CD4-positive, alpha-beta memory T cell (primary cell): ENCODE measurements around the gene ZNF665. TPM values are rescaled to one million over a fixed set of nuclear protein-coding genes. Genes with fewer than 3 reads are reported as not detected.
"Not testable (repeated sequence)": the region's sequence is repeated elsewhere in the genome, so short reads cannot be mapped to it uniquely, and the experiment has no call there.

Experiments used
- CTCF ChIA-PET: fragments of 350-600 bp; sonication (Branson Sonifier 250); formaldehyde crosslinking; loops from one replicate; lab custom pipeline; 2021; ENCODE audit warnings: inconsistent platforms; ENCODE audit not compliant: partially characterized antibody; lab: Charles Lee
- POLR2A ChIA-PET: fragments of 350-600 bp; sonication (Branson Sonifier 250); formaldehyde crosslinking; loops from one replicate; lab custom pipeline; 2021; ENCODE audit not compliant: partially characterized antibody; lab: Charles Lee
- DNase-seq, 5 donors: peaks; one replicate each; pipeline versions ENCODE4 v3.0.0 to v3.0.0-alpha.2; 2020 to 2022; ENCODE audit warnings: mixed read lengths in 1 of 5
- H3K27ac ChIP-seq: one replicate; pipeline ENCODE4 v1.7.0; 2013; ENCODE audit warnings: low read depth, low read length
- H3K27me3 ChIP-seq: 2 replicates; pipeline ENCODE4 v1.7.0; 2013; ENCODE audit warnings: mild to moderate bottlenecking, low read length, moderate library complexity; ENCODE audit not compliant: insufficient read depth
- H3K36me3 ChIP-seq: 2 replicates; pipeline ENCODE4 v1.7.0; 2013; ENCODE audit warnings: mild to moderate bottlenecking, low read length, moderate library complexity; ENCODE audit not compliant: insufficient read depth
- H3K4me1 ChIP-seq: 2 replicates; pipeline ENCODE4 v1.7.0; 2013; ENCODE audit warnings: mild to moderate bottlenecking, low read length, moderate library complexity; ENCODE audit not compliant: insufficient read depth
- H3K4me3 ChIP-seq, 2 donors: one replicate each; pipeline ENCODE4 v1.7.0; 2013; ENCODE audit warnings: low read length in 2 of 2, mild to moderate bottlenecking in 1 of 2
- H3K9me3 ChIP-seq, 2 donors: one replicate each; pipeline ENCODE4 v1.7.0; 2013; ENCODE audit warnings: low read length in 2 of 2, control low read depth in 1 of 2; ENCODE audit not compliant: control insufficient read depth in 1 of 2
- H3K27ac Mint-ChIP-seq, 7 donors: one replicate each; pipeline ENCODE4 v1.8.0; 2020 to 2021; ENCODE audit warnings: mixed read lengths in 7 of 7, mild to moderate bottlenecking in 6 of 7, inconsistent platforms in 3 of 7, moderate library complexity in 3 of 7
- H3K27me3 Mint-ChIP-seq, 2 donors: one replicate each; pipeline ENCODE4 v1.8.0; 2020 to 2021; ENCODE audit warnings: mixed read lengths in 2 of 2
- H3K36me3 Mint-ChIP-seq, 2 donors: one replicate each; pipeline ENCODE4 v1.8.0; 2020 to 2021; ENCODE audit warnings: mixed read lengths in 2 of 2, inconsistent platforms in 1 of 2, mild to moderate bottlenecking in 1 of 2
- H3K4me1 Mint-ChIP-seq, 4 donors: one replicate each; pipeline ENCODE4 v1.8.0; 2020 to 2021; ENCODE audit warnings: mixed read lengths in 4 of 4, mild to moderate bottlenecking in 1 of 4
- H3K4me3 Mint-ChIP-seq, 8 donors: one replicate each; pipeline ENCODE4 v1.8.0; 2020 to 2021; ENCODE audit warnings: mixed read lengths in 8 of 8, mild to moderate bottlenecking in 7 of 8, moderate library complexity in 6 of 8, inconsistent platforms in 3 of 8
- H3K9me3 Mint-ChIP-seq, 8 donors: one replicate each; pipeline ENCODE4 v1.8.0; 2020 to 2021; ENCODE audit warnings: mixed read lengths in 8 of 8, mild to moderate bottlenecking in 5 of 8, inconsistent platforms in 3 of 8, moderate library complexity in 1 of 8
- intact Hi-C: fragments of 100-400 bp; cut with micrococcal nuclease; formaldehyde crosslinking; loops from one replicate; pipeline ENCODE4 v1.15.1; 2023
- polyA plus RNA-seq, 2 donors: library from polyadenylated mRNA; unstranded; fragments of 300-500 nt; fragmentation: Illumina TruSeq; gene quantifications; one replicate each; pipeline ENCODE4 v1.2.3, GENCODE V29; 2021
- total RNA-seq, 2 experiments: library from RNA; stranded (reverse); gene quantifications; one replicate each; pipeline ENCODE4 v1.2.3, GENCODE V29; 2021

Gene ZNF665
- total and polyA plus RNA-seq, 4 experiments from 2014 or later = 6.6 to 8.7 (median 7.4) TPM

DNA sequence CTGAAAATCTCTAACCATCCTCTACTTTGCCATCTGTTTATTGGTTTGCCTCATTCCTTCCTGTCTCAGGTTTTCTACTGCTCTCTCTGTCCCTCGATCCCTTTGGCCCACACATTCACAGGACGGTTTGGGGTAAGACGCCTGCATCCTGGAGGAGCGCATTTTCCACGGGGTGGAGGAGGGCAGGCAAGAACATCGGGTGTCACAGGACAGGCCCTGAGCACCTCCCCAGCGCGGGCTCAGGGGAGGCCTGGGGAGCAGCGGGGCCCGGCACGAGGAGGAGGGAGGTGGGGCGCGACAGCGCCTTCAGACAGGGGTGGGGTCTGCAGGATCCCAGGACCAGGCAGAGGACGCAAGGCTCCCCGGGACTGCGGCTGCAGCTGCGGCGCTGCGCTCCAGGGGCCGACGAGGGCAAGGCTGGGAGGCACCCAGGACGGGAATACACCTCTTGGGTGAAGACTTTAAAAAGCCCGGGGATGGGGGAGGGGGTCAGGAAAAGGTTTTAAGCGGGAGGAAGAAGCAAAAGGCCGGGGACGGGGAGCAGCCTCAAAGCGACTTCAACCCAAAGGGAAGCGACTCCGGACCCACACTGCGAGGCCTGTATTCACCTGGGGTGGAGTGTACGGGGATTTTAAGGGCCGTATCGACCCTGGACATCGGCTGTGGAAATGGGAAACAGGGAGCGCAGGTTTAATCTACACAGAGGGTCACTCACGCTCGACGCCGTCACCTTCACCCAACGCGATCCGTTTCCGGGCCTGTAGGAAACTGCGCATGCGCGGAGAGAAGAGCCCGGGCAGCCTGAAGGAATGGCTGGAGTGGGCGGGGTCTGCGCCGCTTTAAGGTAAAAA lies 60.8 kb downstream of the ZNF665 start, which contains the start of gene ZNF415:
ZNF415 (minus strand) TSS at position 770 of the 851 bp plus-strand sequence. CDS start 10,234 bp downstream, outside the sequence.
- intact Hi-C loops = no loop called here
- Mint-ChIP-seq H3K27ac (peak within 1 kb of the TSS in 3 of 7 donors; percentile 47 to 66 (median 61)), H3K9me3 (peaks cover 4 to 85% (median 67%) of the 10 kb centered on the region in 8 donors), H3K4me1 (peaks cover 0 to 10% (median 5%) of the 10 kb centered on the region in 4 donors), H3K4me3 (peak within 1 kb of the TSS; percentile 35 to 80 (median 61)), H3K36me3 (peaks cover 12 to 19% of the 10 kb centered on the region in 2 donors), H3K27me3 (peaks cover 5 to 8% of the 10 kb centered on the region in 2 donors)
- H3K36me3 ChIP-seq = no peaks in the 10 kb centered on the region
- no peaks in the 10 kb centered on the region for H3K27me3 ChIP-seq
- ChIA-PET CTCF (no interaction called here), POLR2A (no interaction called here)
- DNase-seq = peak in 2 of 5 donors; percentile 42 to 46
- H3K27ac ChIP-seq = no peak within 1 kb of the TSS
- H3K4me1 ChIP-seq = no peaks in the 10 kb centered on the region
- H3K4me3 ChIP-seq = peak within 1 kb of the TSS in 1 of 2 donors; percentile 14
- peaks cover 0 to 24% of the 10 kb centered on the region in 2 donors for H3K9me3 ChIP-seq

DNA sequence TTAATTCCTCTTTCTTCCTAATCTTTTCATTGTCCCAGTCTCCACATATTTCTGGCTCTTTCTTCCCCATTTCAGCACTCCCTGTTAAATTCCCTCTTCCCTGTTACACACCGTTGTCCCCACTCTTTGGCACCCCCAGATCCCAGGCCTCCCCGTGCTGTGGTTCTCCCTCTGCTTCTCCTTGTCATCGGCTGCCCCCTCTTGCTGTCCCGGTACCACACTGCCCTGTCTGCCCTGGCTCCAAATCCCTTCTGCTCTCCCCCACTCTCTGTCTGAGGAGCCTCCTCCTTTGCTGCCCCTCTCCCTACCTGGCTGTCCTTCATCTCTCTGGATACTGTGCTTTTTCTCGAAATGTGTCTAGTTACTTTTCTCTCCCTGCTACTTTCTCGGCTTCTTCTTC lies 61.4 kb downstream of the ZNF665 start:
- Mint-ChIP-seq H3K4me1 (peaks cover 0 to 10% (median 5%) of the 10 kb centered on the region in 4 donors), H3K4me3 (peak overlapping the region in 6 of 8 donors; percentile 1 to 80 (median 68)), H3K36me3 (peaks cover 10 to 15% of the 10 kb centered on the region in 2 donors), H3K27me3 (peaks cover 5 to 8% of the 10 kb centered on the region in 2 donors), H3K27ac (peak overlapping the region in 1 of 7 donors; percentile 66), H3K9me3 (peaks cover 4 to 83% (median 64%) of the 10 kb centered on the region in 8 donors)
- ChIA-PET CTCF (no interaction called here), POLR2A (no interaction called here)
- H3K36me3 ChIP-seq = no peaks in the 10 kb centered on the region
- intact Hi-C loops = no loop called here
- no peak overlapping the region for H3K27ac ChIP-seq
- H3K9me3 ChIP-seq = peaks cover 0 to 23% of the 10 kb centered on the region in 2 donors
- no peaks in the 10 kb centered on the region for H3K27me3 ChIP-seq
- H3K4me3 ChIP-seq = no peak overlapping the region
- DNase-seq = no peak
- no peaks in the 10 kb centered on the region for H3K4me1 ChIP-seq

DNA sequence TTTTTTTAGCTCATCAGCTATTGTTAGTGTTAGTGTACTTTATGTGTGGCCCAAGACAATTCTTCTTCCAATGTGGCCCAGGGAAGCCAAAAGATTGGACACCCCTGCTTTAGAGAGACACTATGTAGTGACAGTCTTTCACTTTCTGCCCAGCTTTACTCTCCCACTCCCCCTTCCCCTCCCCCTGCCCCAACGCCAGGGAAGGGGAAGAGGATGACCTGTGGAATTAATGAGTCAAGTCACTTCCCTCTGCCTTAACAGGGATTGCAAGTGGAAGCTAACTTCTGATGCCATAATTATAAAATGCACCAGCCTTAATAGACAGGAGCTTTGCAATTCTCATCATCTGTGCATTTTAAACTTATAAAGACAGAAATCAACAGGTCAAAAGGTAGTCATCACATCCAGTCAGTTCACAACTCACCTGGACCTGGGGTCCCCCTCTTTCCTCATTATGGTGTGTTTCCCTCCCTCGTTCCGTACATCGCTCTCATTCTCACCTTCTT lies 62.0 kb downstream of the ZNF665 start:
- Histone ChIP-seq H3K9me3 (peaks cover 0 to 17% of the 10 kb centered on the region in 2 donors), H3K36me3 (no peaks in the 10 kb centered on the region), H3K27me3 (no peaks in the 10 kb centered on the region), H3K4me1 (no peaks in the 10 kb centered on the region), H3K4me3 (no peak overlapping the region), H3K27ac (no peak overlapping the region)
- intact Hi-C loops = no loop called here
- Mint-ChIP-seq H3K27ac (no peak overlapping the region), H3K36me3 (peaks cover 10 to 15% of the 10 kb centered on the region in 2 donors), H3K4me3 (peak overlapping the region in 3 of 8 donors; percentile 37 to 80 (median 62)), H3K9me3 (peaks cover 4 to 77% (median 59%) of the 10 kb centered on the region in 8 donors), H3K27me3 (peaks cover 5 to 8% of the 10 kb centered on the region in 2 donors), H3K4me1 (peaks cover 0 to 10% (median 5%) of the 10 kb centered on the region in 4 donors)
- POLR2A ChIA-PET = no interaction called here
- no peak for DNase-seq
- CTCF ChIA-PET = no interaction called here

DNA sequence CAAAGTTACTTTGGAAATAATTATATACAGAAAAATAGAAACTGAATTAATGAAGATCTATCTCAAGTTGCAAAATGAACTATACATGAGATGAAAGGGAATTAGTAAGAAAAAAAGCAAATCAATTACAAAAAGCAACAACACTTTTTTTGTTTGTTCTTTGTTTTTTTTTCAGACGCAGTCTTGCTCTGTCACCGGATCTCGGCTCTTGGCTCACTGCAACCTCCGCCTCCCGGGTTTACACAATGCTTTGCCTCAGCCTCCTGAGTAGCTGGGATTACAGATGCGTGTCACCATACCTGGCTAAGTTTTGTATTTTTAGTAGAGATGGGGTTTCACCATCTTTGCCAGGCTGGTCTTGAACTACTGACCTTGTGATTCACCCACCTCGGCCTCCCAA lies 62.7 kb downstream of the ZNF665 start:
- no peak overlapping the region for H3K27ac ChIP-seq
- no peak overlapping the region for H3K27ac Mint-ChIP-seq
- H3K4me1 ChIP-seq = no peaks in the 10 kb centered on the region
- H3K27me3 Mint-ChIP-seq = peaks cover 5 to 8% of the 10 kb centered on the region in 2 donors
- no peaks in the 10 kb centered on the region for H3K27me3 ChIP-seq
- DNase-seq = no peak
- ChIA-PET CTCF (no interaction called here), POLR2A (no interaction called here)
- H3K9me3 Mint-ChIP-seq = peaks cover 4 to 71% (median 55%) of the 10 kb centered on the region in 8 donors
- H3K9me3 ChIP-seq = peaks cover 0 to 14% of the 10 kb centered on the region in 2 donors
- peak overlapping the region in 1 of 8 donors; percentile 34 for H3K4me3 Mint-ChIP-seq
- no peaks in the 10 kb centered on the region for H3K36me3 ChIP-seq
- no peak overlapping the region for H3K4me3 ChIP-seq
- H3K36me3 Mint-ChIP-seq = peaks cover 7 to 15% of the 10 kb centered on the region in 2 donors
- peaks cover 0 to 10% (median 5%) of the 10 kb centered on the region in 4 donors for H3K4me1 Mint-ChIP-seq
- intact Hi-C loops = no loop called here

GRCh38 chr19:53126733-53127526 lies 66.2 kb downstream of the ZNF665 start:
- POLR2A ChIA-PET, H3K36me3 ChIP-seq, intact Hi-C loops, H3K27me3 ChIP-seq, H3K4me3 ChIP-seq, H3K27ac ChIP-seq, H3K27ac Mint-ChIP-seq, H3K4me3 Mint-ChIP-seq, H3K9me3 ChIP-seq, CTCF ChIA-PET, H3K4me1 Mint-ChIP-seq, H3K4me1 ChIP-seq, DNase-seq: not testable (repeated sequence)
- Mint-ChIP-seq H3K27me3 (peaks cover 5 to 12% of the 10 kb centered on the region in 2 donors), H3K9me3 (peaks cover 4 to 67% (median 47%) of the 10 kb centered on the region in 8 donors), H3K36me3 (peaks cover 3 to 20% of the 10 kb centered on the region in 2 donors)

- DNase-seq = no peak
- ChIA-PET POLR2A (no interaction called here), CTCF (no interaction called here)
- Histone ChIP-seq H3K9me3 (no peaks in the 10 kb centered on the region), H3K27ac (no peak overlapping the region), H3K4me3 (no peak overlapping the region), H3K36me3 (no peaks in the 10 kb centered on the region), H3K4me1 (no peaks in the 10 kb centered on the region), H3K27me3 (no peaks in the 10 kb centered on the region)
- H3K27me3 Mint-ChIP-seq = peaks cover 2 to 5% of the 10 kb centered on the region in 2 donors
- H3K4me3 Mint-ChIP-seq = no peak overlapping the region
- H3K9me3 Mint-ChIP-seq = peaks cover 4 to 60% (median 44%) of the 10 kb centered on the region in 8 donors
- peaks cover 4 to 21% of the 10 kb centered on the region in 2 donors for H3K36me3 Mint-ChIP-seq
- H3K4me1 Mint-ChIP-seq = no peaks in the 10 kb centered on the region
- no peak overlapping the region for H3K27ac Mint-ChIP-seq
- intact Hi-C loops = no loop called here
These were observed 69.8 kb downstream of the ZNF665 start for GRCh38 chr19:53123400-53123799.
